SIG-M5 treated with dmso at 0.1 percent for 504 hours (cell line): Measurements from ENCODE around the gene ANTXR2.
"Not testable (repeated sequence)": the region's sequence is repeated elsewhere in the genome, so short reads cannot be mapped to it uniquely, and the experiment has no call there.

Experiments used
- DNase-seq: peaks from one replicate; lab custom pipeline; 2025; ENCODE audit not compliant: unreplicated experiment; lab: John Stamatoyannopoulos, UW

Gene ANTXR2

DNA sequence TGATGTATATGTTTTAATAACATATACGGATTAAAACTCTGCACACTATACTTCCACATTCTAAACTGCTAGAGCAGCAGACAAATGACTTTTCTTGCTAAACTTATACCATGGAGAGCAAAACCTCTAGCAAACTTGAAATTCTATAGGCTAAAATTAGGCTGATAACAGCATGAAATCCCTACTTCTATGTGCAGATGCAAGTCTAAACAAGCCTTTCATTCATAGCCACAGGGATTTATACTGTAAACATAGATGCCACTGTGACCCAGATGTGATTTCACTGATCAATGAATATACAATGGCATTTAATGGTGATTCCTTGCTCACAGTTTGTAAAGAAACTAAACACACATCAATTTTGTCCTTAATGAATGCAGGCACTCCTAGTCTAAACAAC lies 151.0 kb downstream of the ANTXR2 start:
- DNase-seq: no peak

DNA sequence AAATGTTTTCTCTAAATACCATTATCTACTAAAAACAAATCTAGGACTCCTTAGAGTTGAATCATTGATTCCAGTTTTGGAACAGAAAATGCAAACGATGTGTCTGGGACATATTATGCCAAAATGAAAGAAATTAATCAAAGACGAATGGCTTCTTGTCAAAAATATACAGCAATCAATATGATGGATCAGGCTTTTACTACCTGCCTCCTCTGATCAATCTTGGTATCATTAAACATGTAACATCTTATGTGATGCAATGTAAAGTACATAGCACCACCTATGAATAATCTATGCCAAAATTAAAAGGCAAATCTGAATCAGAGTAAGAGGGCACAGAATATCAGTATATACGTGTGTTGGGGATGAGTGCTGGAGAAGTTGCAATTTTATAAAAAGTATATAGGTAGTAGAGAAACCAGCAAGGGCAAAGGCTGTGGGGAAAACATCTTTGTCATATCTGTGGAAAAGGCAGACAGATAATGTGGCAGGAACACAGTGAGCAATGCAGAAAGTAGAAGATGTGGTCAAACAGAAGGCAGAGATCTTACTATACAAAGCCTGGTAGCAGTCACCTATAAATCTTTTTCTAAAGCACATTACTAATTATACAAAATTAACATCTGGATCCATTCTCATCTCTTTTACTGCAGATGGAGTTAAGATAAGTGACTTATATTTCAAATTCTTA lies 152.7 kb downstream of the ANTXR2 start:
- no peak for DNase-seq

DNA sequence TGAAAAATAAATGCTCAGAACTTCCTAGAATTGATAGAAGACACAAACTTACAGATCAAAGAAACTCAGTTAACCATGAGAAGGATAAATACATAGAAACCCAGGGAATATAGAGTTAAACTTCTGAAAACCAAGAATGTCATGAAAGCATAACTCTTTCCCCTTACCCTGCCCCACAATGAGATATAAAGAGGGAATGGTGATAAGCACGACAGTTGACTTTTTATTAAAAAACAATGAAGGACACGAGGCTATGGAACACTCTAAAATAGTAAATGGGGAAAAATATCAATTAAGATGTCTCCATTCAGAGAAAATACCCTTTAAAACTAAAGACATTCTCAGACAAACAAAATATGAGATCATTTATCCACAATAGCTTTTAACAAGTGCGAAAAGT lies 154.7 kb downstream of the ANTXR2 start:
- no peak for DNase-seq

DNA sequence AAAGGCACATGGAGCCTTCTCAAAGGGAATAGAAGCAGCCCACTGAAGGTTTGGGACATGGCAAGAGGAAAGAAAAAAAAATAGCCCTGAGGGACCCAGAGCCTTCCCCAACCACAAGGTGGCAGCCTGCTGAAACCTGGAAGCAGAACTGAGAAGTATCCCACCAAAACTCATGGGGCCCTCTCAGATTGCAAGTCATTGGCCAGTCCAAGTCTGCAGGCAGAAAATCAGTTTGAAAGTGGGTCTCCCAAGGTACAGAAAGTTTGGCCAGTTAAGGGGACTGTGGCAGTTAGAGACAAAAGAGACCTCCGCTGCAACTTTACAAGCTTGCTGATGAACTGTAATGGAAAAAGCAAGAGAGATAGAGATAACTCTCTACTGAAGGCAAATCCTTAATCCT lies 155.8 kb downstream of the ANTXR2 start:
- DNase-seq: peak; percentile 56

DNA sequence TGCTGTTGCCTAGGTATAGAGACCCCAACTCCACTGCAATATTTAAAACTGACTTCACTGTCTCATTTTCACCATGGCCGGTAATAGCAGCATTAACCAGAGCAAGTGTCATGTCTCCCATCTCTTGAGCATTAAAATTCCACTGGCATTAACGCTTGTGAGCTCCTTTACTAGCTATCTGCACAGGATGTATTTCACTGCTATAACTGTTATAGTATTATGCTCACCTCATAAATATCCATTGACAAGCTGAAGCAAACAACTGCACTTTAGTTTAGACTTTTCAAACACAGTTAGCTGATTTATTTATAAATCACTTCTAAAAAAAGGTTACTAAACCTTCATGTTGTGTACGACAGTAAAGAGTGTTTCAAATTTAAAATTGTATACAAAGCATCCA lies 157.8 kb downstream of the ANTXR2 start:
- DNase-seq: no peak

DNA sequence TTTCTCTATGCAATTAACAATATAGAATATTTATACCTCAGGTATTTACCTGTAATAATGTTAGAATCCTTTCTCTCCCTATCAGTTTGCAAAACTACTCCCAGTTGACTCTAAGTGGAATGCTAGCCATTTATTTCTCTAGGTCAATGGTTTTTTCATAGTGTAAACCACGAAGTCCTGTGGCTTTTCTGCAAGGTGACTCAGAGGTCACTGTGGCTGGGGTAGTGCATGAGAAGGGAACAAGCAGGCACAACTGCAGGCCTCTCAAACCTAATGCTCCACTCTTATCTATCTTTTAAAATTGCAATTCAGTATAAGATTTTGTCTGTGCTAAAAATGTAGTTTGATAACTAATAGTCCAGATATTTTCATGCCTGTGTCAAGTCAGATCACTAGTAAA lies 159.4 kb downstream of the ANTXR2 start:
- no peak for DNase-seq

DNA sequence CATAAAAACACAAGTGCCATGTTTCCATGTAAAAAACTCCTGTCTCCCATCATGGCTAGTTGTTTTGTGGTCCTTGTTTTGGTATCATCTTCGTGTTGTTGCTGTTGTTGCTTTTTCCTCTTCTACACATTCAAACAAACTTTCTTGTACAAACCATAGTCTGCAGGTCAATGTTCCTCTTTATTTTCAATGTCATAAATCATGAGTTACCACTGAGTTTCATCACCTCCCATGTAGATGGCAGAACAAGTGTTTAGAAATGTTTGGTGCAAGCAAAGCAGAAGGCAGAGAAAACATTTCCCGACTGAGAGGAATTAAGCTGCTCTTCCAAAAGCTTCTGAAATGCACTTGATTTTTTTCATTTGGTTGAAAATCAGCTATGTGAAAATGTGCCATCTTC lies 166.0 kb downstream of the ANTXR2 start:
- no peak for DNase-seq

DNA sequence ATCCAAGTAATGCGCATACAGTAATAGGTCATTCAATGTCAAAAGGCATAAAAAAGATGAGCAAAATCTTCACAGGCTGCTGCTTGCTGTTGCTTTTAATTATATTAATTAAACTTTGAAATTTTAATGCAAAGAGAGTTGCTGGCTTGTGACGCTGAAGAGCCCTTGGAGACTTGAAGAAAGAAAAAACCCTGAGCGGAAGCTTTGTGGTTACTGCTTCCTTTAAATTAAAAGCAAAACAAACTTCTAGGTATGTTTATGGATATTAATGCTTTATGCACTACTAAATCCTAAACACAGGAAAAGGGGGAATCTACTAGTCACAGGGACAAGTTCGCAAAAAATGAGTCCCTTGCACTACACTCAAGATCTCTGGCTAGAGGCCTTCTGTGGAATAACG lies 166.7 kb downstream of the ANTXR2 start:
- DNase-seq: no peak

DNA sequence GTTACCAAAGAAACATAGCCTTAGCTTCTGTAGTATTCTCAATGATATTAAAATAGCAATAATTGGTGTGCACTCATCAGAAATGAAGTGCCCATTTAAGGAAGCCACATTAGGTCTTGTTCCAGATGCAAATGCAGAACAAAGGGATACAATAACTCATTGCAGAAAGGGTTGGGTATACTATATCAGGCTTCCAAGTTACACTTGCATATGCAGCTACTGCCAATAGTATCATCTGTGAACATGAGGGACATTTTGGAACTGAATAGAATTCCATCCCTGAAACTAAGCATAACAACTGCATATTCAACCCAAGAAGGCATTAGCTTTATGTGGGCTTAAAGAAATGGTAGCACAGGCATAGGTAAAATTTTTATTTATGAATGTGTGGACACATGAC lies 167.8 kb downstream of the ANTXR2 start:
- DNase-seq: no peak

DNA sequence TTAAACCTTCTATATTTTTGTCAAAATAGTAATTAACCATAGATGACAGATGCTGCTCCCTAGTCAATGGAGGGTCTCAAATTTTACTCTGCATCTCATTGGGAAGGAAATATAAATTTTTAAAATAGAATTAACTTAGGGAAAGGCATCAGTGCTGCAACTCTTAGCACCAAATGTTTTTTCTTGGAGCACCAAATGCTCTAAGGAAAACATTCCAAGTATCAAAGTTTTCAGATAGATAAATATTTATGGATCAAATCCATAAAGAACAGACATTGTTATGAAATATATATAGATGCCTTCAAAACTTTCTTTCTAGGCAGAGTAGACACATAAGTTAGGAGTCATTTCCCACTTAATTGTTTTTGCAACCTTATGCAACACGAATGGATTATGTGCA lies 168.7 kb downstream of the ANTXR2 start:
- DNase-seq: no peak

DNA sequence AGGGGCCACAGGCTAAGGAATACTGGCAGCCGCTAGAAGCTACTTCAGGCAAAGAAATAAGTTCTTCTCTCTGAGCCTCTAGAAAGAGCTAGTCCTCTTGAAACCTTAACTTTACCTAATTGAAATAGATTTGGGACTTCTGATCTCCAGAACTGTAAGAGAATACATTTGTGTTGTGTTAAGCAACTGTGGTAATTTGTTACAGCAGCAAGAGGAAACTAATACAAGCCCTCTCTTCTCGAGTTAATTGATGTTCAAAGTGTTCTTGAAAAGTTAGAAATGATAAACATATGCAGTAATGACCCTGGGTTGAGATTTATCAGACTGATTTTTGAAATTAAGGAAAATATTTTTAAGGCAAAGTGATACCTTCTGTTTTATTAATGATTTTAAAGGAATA lies 172.8 kb downstream of the ANTXR2 start:
- no peak for DNase-seq

DNA sequence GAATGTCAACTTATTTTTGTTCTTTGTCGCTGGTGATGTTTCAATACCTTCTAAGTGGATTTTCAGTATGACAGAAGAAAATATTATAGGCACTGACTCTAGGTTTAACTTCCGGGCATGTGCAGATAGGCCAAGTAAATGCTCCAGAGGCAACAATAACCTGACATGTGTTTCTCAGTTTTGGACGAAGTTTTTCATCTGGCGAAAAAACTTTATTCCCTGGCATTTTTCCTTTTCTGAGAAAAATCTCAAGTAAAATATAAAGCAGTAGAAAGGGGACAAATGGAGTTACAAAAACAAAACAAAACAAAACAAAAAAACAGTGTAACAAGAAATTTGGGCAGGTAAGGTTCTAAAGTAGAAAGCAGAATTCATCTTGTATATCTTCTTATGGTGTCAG lies 173.5 kb downstream of the ANTXR2 start:
- no peak for DNase-seq

DNA sequence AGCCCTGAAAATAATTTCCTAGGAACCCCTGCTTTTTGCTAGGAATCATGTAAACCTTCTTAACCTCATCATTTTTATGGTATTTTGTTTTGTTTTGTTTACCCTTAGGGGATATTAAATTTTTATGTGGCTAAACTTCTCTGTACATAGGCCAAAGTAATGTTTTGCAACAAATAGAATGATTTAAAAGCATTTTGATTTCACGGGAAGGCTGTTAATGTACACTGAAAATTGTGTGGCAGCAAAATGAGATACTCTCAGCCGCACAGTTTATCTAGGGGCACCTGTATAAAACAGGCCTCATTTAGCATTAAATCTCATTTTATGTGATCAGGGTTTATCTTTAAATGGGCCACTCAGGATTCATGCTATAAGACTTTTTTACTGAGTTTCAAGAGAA lies 175.0 kb downstream of the ANTXR2 start:
- DNase-seq: no peak

DNA sequence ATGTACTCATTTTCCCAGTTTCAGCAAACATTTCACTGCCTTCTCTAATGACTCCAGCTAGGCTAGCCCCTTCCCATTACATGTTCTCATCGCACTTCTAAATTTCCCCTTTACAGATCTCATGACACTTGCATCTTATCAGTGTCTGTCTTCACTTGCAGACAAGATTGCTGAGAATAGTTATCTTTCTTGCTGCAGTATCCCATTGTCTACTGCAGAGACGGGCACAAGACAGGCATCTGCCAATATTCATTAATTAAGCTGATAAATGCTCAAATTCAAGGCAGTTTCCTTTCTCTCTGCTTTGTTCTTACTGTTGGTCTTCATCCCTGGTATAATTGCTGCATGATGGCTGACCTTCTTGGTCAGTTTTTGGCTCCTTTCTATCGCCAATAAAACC lies 175.9 kb downstream of the ANTXR2 start:
- DNase-seq: no peak

DNA sequence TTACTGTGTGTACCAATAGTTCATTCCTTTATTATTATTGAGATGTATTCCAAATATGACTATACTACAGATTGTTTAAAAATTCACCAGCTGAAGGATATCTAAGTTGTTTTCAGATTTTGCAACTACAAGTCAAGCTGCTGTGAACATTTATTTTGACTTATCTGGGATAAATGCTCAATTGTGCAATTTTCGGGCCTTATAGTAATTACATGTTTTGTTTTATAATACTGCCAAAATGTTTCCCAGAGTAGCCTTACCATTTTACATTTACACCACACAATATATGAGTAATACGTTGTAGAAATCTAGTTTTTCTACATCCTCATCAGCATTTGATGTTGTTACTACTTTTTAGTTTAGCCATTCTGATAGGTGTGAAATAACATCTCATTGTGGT lies 179.6 kb downstream of the ANTXR2 start:
- DNase-seq: no peak

DNA sequence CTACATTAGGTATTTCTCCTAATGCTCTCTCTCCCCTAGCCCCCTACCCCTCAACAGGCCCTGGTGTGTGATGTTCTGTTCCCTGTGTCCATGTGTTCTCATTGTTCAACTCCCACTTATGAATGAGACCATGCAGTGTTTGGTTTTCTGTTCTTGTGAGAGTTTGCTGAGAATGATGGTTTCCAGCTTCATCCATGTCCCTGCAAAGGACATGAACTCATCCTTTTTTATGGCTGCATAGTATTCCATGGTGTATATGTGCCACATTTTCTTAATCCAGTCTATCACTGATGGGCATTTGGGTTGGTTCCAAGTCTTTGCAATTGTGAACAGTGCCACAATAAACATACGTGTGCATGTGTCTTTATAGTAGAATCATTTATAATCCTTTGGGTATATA lies 184.0 kb downstream of the ANTXR2 start:
- not testable (repeated sequence) for DNase-seq

DNA sequence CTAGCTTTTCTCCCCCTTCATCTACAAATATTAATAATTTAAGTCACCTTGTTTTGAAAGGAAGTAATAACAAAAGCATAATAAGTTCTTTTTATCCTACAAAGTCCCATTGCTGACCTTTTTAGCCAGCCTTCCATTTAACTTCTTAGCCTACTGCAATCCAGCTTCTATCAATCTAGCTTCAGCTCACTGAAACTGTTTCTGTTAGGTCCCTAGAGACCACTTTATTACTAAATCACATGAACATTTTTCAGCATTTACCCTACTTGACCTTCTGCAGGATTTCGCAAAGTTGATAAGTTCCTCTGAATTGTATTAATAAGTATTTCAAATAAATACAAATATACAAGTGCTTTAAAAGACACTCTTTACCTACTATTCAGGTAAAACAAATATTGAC lies 186.5 kb downstream of the ANTXR2 start:
- DNase-seq: no peak

DNA sequence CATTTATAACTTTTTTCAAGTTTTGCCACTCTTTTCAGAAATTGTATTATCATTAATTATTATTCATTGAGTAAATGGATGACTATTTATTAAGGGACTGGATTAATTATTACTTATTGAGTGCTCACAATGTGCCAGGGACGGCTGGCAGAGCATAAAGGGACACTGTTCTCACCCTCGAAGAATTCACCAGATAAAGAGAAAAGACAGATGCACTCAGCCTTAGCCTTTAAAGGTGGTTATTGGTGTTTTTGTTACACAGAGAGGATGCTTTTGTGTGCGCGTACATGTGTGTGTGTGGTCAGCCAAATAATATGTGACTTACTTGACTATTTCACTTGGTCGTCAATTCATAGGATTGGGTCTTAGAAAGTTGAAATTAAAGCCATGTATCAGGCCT lies 187.0 kb downstream of the ANTXR2 start:
- no peak for DNase-seq

DNA sequence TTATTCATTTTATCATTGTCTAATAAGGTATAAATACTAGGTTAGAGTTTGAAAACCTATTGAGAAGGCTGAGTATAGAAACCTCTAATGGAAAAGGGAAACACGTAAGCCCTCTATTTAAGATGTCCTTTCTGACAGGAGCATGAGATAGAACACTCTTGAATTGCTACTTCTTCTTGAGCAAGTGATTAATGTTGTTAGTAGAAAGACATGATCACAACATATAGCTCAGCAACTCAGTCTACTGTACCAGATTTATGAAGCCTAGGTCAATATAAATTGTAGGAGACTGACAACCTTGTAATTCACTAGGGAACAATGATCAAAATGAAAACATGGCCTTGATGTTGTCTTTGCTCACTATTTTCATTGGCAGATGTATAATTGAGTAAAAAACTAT lies 189.7 kb downstream of the ANTXR2 start:
- DNase-seq: no peak

DNA sequence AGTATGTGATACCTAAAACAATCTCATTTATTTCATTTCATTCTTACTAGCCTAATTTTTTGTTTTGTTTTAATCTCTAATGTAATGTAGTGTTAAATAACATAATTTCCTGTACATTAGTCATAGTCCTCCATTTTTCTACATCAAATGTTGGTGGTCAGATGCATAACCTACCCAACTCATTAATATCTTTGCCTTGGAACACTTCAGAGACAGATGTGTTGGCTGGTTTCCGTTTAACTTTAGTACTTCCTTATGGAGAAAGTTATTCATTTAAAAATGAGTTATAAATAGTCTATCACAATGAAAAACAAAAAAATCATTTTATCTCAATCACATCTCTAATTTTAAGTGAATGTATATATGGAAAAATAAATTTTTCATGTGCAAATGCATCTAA lies 190.2 kb downstream of the ANTXR2 start:
- DNase-seq: no peak

DNA sequence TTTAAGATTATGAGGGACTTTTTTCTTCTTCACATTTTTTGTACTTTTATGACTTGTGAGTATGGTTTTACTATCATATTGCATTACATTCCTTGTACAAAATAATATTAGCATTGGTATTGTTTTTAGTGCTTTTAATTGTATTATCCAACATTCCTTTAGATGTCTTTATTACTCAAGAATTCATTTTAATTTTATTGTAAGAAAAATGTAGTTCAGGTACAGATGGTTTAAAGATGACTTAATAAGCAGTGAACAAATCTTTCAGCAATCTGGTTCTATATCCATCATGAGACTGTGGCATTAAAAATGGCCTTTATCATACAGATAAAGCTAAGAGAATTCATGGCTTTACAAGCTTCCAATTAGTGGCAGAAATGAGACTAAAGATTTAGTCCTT lies 191.6 kb downstream of the ANTXR2 start:
- DNase-seq: no peak

DNA sequence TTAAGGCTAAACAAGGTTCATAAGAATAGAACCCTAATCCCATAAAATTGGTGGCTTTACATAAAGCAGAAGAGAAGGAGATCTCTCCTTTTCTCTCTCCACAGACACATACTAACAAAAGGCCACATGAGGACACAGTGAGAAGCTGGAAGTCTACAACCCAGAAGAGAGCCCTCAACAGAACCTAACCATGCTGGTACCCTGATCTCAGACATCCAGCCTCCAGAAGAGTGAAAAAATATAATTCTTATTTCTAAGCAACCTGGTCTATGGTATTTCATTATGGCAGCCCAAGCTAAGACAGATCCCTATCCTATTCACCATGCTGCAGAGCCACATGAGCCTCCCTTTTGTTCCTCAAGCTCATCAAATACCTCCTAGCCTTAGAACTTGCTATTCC lies 195.5 kb downstream of the ANTXR2 start:
- no peak for DNase-seq

DNA sequence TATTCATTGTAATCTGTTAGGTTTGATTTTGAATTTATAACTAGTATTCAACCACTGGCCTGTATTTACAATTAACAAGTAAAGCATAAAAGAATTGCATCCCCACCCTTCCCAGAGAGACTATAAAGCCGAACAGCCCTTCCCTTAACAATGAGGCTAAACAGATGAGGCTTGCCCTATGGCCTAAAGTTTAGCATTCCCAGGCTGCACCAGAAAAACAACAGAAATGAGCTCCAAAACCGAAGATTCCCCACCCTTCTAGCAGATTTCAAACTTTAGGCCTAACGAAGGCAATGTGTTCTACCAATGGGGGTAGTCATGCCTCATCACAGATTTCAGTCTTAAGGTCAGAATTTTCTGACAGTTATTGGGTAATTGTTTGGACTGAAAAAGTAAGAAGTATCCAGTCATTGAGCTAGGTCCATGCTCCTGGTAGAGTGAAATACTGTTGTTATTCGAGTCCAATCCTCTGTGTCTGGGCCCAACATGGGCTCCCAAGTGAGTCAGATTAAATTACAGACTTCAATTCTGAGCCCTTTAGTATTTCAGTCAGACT lies 197.6 kb downstream of the ANTXR2 start:
- DNase-seq: no peak
